Testis (tissue), 2 donors: ENCODE data around the gene SMYD3.

ENCODE experiments used
- POLR2A ChIP-seq: fragments of 450-650 bp; IDR thresholded peaks from one replicate; pipeline ENCODE4 v1.6.1; 2017; ENCODE audit warnings: antibody characterized with exemption, mild to moderate bottlenecking, moderate library complexity
- TF ChIP-seq, protein P1 (sequence below), 3 experiments: fragments of 450-650 bp in 2 of 3; fragments of 200-600 bp in 1 of 3; sonication (generic) in 1 of 3; IDR thresholded peaks; one replicate each; pipeline ENCODE4 v1.5.1; 2016 to 2019; ENCODE audit warnings: antibody characterized with exemption in 3 of 3, mild to moderate bottlenecking in 2 of 3, moderate library complexity in 1 of 3

DNA sequence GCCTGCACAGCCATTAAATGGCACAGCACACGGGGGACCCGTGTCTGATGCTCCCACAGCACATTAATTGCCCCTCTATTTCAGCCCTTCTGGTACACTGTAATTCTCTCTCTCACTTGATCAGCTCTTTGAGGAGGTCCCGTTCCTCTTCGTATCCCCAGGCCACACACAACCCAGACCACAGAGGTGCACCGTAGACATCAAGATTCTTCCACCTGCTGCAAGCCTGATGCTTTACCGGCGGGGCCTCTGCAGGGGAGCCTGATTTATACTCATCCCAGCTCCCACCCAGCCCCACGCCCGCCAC is 759 bp downstream of the SMYD3 start:
- TF ChIP-seq POLR2A = no peak
- TF ChIP-seq, protein P1, sequence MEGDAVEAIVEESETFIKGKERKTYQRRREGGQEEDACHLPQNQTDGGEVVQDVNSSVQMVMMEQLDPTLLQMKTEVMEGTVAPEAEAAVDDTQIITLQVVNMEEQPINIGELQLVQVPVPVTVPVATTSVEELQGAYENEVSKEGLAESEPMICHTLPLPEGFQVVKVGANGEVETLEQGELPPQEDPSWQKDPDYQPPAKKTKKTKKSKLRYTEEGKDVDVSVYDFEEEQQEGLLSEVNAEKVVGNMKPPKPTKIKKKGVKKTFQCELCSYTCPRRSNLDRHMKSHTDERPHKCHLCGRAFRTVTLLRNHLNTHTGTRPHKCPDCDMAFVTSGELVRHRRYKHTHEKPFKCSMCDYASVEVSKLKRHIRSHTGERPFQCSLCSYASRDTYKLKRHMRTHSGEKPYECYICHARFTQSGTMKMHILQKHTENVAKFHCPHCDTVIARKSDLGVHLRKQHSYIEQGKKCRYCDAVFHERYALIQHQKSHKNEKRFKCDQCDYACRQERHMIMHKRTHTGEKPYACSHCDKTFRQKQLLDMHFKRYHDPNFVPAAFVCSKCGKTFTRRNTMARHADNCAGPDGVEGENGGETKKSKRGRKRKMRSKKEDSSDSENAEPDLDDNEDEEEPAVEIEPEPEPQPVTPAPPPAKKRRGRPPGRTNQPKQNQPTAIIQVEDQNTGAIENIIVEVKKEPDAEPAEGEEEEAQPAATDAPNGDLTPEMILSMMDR (IDR thresholded peaks at IDR 0.05) = no peak
